ENCODE measurements around the gene ULK4. TPM values are rescaled to one million over a fixed set of nuclear protein-coding genes. Genes with fewer than 3 reads are reported as not detected.
A peak's percentile ranks its signal among the peaks of the same experiment; 100 is the strongest.

Gene ULK4
- total and polyA plus RNA-seq, 2 experiments from 2014 or later, result 1.8 to 3.7 TPM

GRCh38 chr3:42002790-42003189 is 40.9 kb upstream of the ULK4 start:
- Histone ChIP-seq H3K9me3 (ENCODE audit: low read depth) (no peaks in the 10 kb centered on the region), H3K4me3 (no peak overlapping the region), H3K27me3 (no peaks in the 10 kb centered on the region), H3K4me1 (ENCODE audit: low read depth) (peaks cover 2% of the 10 kb centered on the region), H3K27ac (no peak overlapping the region), H3K36me3 (no peaks in the 10 kb centered on the region)
- DNase-seq (ENCODE audit: low read depth in 1 of 2, low spot score in 1 of 2), result no peak
- TF ChIP-seq CTCF (IDR thresholded peaks at IDR 0.05; ENCODE audit: low read depth, low read length), result no peak

- DNase-seq (ENCODE audit: low read depth in 1 of 2, low spot score in 1 of 2), result no peak
- Histone ChIP-seq H3K27me3 (no peaks in the 10 kb centered on the region), H3K27ac (no peak overlapping the region), H3K4me1 (ENCODE audit: low read depth) (peaks cover 7% of the 10 kb centered on the region), H3K9me3 (ENCODE audit: low read depth) (no peaks in the 10 kb centered on the region), H3K36me3 (no peaks in the 10 kb centered on the region), H3K4me3 (no peak overlapping the region)
- TF ChIP-seq CTCF (IDR thresholded peaks at IDR 0.05; ENCODE audit: low read depth, low read length), result no peak
Measured at GRCh38 chr3:42001777-42002176, 39.9 kb upstream of the ULK4 start.

GRCh38 chr3:41999909-42000308 is 38.0 kb upstream of the ULK4 start:
- no peak for DNase-seq (ENCODE audit: low read depth in 1 of 2, low spot score in 1 of 2)
- Histone ChIP-seq H3K27me3 (no peaks in the 10 kb centered on the region), H3K4me3 (no peak overlapping the region), H3K36me3 (no peaks in the 10 kb centered on the region), H3K9me3 (ENCODE audit: low read depth) (no peaks in the 10 kb centered on the region), H3K4me1 (ENCODE audit: low read depth) (peaks cover 7% of the 10 kb centered on the region), H3K27ac (no peak overlapping the region)
- no peak for TF ChIP-seq CTCF (IDR thresholded peaks at IDR 0.05; ENCODE audit: low read depth, low read length)

- Histone ChIP-seq H3K27ac (peak overlapping the region; percentile 58), H3K9me3 (ENCODE audit: low read depth) (no peaks in the 10 kb centered on the region), H3K36me3 (no peaks in the 10 kb centered on the region), H3K4me1 (ENCODE audit: low read depth) (peaks cover 7% of the 10 kb centered on the region), H3K27me3 (no peaks in the 10 kb centered on the region), H3K4me3 (no peak overlapping the region)
- DNase-seq (ENCODE audit: low read depth in 1 of 2, low spot score in 1 of 2), result peak; percentile 41 to 52
- peak; percentile 56 for TF ChIP-seq CTCF (IDR thresholded peaks at IDR 0.05; ENCODE audit: low read depth, low read length)
Measured at GRCh38 chr3:41997702-41998550, 36.0 kb upstream of the ULK4 start.

- no peaks in the 10 kb centered on the region for H3K9me3 ChIP-seq (ENCODE audit: low read depth)
- no peak for TF ChIP-seq CTCF (IDR thresholded peaks at IDR 0.05; ENCODE audit: low read depth, low read length)
- H3K27ac ChIP-seq, result no peak overlapping the region
- no peak for DNase-seq (ENCODE audit: low read depth in 1 of 2, low spot score in 1 of 2)
- no peaks in the 10 kb centered on the region for H3K36me3 ChIP-seq
- H3K4me3 ChIP-seq, result no peak overlapping the region
- H3K27me3 ChIP-seq, result no peaks in the 10 kb centered on the region
- no peaks in the 10 kb centered on the region for H3K4me1 ChIP-seq (ENCODE audit: low read depth)
Measured at GRCh38 chr3:41991437-41991836, 29.5 kb upstream of the ULK4 start.

Measured in cardiac muscle cell (in vitro differentiated cells and primary cell).